CD4-positive, alpha-beta T cell treated with Interleukin-1 beta for 1 hour (primary cell): ENCODE results near the gene ARMH3.

Source experiments
- DNase-seq, 2 donors: peaks; one replicate each; pipeline ENCODE4 v3.0.0-alpha.2; 2020 to 2022

The ARMH3 gene, protein sequence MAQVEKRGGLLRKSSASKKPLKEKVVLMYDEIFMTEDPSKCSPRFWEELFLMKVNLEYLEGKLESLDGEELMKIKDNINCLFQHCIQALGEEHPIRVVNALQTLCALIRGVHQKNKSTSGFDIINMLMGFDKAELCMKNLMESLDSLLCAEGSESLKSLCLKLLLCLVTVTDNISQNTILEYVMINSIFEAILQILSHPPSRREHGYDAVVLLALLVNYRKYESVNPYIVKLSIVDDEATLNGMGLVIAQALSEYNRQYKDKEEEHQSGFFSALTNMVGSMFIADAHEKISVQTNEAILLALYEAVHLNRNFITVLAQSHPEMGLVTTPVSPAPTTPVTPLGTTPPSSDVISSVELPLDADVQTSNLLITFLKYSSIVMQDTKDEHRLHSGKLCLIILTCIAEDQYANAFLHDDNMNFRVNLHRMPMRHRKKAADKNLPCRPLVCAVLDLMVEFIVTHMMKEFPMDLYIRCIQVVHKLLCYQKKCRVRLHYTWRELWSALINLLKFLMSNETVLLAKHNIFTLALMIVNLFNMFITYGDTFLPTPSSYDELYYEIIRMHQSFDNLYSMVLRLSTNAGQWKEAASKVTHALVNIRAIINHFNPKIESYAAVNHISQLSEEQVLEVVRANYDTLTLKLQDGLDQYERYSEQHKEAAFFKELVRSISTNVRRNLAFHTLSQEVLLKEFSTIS

DNA sequence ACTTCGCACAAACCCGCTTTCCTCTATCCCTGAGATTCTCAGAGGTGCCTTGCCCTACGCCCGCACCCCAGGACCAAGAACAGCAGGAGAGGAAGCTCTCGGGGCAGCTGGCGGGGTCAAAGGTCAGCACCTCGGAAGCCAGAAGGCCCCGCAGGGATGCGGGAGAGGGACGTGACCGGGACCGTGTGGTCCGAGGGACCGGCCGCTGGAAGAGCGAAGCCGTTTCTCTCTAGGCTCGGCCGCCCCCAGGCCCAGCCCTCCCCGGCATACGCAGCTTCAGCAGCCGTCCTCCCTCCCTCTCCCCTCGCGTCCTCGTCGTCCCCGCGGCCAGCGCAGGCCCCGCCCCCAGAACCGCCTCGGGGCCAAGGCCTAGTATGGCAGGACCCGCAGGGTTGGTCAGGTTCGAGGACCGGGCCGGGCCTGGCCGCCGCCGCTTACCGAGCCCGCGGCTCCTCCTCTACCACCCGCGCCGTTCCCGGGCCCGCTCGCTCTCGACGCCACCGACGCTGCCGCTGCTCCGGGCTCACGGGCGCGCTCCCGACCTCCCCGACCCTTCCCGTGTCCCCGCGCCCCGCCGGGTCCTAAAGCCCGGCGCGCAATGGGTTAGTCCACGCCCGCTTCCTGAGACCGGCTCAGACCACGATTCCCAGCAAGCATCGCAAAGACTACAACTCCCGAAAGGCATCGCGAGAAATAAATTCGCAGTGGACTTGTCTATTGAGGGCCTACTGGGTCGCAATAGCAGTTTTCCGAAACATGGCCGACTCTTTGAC is at the start of gene ARMH3:
ARMH3 (minus strand) TSS at position 527 of the 773 bp plus-strand sequence. CDS start 16,059 bp downstream, outside the sequence.
- peak; percentile 91 to 93 for DNase-seq

DNA sequence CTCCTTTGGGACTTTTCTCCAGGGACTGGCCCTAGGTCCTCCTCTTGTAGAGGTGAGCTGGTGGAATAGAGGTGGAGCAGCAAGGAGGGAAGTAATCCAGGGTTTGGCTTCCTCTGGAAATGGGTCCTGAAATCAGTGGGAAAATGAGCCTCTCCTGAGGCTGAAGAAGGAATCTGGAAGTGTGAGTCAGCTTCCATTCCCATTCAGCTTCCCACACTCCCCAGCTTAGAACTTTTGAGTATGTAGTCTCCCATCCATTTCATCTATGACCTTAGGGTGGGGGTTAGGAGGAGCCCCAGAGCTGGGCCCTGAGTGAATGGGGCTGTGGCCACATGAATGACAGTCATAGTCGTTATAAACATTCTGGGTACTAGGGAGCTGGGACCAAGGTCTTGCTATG is 46.4 kb upstream of the ARMH3 start:
- DNase-seq: no peak

DNA sequence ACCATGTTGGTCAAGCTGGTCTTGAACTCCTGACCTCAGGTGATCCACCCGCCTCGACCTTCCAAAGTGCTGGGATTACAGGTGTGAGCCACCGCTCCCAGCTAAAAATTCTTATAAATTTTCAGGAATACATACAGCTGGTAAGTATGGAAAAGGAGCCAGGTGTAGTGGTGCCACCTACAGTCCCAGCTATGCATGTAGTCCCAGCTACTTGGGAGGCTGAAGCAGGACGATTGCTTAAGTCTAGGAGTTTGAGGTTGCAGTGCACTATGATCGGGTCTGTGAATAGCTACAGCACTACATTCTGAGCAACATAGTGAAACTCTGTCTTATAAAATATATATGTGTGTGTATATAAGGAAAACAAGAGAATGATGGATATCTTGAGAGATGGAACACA is 45.2 kb upstream of the ARMH3 start:
- DNase-seq: no peak

DNA sequence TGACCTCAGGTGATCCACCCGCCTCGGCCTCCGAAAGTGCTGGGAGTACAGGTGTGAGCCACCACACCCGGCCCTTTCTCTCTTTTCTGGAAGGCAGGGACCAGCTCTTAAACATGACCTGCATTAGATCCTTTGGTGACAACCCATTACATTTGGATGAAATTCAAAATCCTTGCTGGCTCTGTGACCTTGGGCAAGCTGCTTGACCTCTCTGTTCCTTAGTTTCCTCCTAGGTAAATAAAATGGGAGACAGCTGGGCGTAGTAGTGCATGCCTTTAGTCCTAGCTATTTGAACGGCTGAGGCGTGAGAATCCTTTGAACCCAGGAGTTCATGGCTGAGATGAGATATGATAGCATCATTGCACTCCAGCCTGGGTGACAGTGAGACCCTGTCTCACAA is 40.5 kb upstream of the ARMH3 start:
- no peak for DNase-seq

DNA sequence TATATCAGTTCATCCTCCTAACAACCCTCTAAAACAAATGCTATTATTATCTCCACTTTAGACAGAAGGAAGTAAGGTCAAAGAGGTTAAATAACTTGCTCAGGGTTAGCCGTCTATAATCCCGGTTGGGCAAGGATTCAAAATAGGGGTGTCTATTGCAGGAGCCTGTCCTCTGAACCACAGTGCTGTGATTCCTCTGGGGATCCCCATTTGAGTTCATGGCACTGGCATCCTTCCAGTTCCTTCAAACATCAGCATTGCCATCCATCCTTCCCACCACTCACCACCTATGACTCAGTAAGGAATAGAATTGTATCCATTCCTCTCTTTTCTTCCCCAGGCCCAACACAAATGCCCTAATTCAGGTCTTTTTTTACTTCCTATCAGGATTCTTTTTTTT is 34.8 kb upstream of the ARMH3 start:
- no peak for DNase-seq

DNA sequence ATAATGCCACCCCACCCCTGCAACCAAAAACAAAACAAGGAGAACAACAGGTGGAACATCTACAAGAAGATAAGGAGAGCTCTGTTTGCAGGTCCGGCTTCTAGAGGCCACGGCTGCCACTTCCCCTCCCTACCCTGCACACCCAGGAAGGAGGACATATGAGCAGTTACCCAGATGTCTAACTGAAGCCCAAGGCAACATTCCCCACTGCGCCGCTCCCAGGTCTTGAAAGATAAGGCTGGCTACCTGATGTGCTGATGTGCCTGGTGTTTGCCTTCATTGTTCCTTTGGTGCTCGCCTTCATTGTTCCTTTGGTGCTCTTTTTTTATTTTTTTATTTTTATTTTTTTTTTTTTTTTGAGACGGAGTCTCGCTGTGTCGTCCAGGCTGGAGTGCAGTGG is 30.2 kb upstream of the ARMH3 start:
- DNase-seq: no peak

DNA sequence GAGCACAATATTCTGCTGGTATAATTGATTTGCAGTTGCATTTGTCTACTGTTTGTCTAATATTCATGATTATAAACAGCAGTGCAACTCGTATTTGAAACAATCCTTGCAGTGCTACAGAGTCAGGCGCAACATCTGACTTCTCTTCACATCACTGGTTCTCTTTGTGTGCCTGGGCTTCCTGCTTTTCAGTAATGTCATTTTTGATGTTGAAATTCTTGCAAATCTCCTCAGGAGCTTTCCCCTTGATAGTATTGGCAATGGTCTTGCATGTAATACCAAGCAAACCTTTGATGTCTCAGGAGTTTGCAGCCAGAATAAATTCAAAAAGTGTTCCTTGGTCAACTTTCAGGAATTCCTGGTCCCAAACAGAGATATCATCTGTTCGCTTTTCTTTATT is 29.4 kb upstream of the ARMH3 start:
- no peak for DNase-seq

DNA sequence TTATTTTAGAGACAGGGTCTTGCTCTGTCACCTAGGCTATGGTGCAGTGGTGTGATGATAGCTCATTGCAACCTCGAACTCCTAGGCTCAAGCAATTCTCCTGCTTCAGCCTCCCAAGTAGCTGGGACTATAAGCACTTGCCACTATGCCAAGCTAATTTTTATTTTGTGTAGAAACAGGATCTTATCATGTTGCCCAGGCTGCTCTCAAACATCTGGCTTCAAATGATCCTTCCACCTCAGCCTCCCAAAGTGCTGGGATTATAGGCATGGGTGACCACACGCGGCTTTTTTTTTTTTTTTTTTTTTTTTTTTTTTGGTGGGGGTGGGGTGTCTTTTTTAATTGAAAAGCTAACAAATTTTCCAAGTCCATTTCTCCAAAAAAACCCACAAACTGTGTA is 27.6 kb upstream of the ARMH3 start:
- no peak for DNase-seq

DNA sequence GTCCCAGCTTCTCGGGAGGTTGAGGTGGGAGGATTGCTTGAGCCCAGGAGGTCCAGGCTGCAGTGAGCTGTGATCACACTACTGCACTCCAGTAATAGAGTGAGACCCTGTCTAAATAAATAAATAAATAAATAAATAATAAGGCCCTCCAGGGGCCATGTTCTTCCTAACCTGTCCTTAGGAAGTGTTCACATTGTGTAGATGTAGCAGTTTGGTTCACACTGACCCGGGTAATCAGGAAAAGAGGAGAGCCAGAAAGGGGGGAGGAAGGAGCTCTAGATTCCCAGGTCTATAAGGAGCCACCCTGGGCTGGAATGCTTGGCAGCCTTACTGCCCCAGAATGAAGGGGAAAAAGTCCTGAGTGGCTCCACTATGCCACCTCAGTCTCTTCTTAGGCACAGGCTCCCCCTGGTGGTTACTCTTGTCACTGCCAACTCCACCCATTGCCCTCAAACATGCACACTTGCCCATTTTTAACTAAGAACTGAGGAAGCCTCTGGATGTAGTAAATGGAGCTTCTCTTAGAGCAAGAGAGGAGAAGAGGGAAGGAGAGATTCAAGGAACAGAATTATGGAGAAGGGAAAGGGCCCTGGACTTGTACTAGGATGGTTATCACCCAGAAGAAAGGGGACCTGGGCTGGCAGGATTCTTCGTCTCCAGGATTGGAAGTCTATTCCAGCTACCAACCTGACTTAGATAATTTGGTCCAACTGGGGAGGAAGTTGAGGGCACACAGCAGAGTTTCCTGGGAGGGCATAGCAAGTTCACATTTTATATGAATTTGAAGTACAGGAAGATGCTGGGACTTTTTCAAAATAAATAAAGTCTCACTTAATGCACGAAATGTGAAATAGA is 16.9 kb upstream of the ARMH3 start:
- peak; percentile 75 to 82 for DNase-seq

DNA sequence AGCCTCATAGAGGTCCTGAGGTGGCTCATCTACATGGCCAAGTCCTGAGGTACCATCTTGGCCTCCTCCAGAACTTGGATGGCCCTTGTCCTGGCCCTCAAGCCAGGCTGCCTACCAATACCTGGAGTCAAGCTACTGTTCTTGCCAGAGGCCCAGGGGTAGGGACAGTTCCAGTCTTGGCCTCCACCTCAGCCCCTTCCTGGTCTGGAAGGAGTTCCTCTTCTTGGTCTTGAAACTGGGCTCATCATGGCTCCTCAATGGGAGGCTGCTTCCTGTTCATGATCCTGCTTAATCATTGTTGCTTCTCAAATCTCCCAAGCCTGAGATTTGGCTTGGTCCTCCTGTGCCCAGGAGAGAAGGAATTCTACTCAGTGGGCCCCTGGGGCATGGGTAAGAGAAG is 13.1 kb upstream of the ARMH3 start:
- peak in 1 of 2 donors; percentile 7 for DNase-seq

DNA sequence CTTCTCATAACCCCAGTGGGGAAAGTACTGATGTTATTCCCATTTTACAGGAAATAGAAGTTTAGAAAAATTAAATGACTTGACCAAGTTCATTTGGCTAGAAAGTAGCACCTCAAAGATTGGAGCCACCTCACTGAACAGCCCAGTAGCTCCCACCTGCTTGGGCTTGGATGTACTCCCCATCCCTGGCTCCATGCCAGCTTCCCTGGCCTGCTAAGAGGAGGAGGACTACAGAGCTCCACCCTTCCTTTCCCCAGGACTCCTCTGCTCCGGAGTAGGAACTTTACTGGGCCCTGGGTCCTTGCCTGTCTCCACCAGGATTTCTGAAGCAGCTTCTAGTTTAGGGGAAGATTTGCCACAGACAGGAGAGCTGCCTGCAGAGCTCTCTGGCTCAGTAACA is 12.2 kb upstream of the ARMH3 start:
- no peak for DNase-seq

DNA sequence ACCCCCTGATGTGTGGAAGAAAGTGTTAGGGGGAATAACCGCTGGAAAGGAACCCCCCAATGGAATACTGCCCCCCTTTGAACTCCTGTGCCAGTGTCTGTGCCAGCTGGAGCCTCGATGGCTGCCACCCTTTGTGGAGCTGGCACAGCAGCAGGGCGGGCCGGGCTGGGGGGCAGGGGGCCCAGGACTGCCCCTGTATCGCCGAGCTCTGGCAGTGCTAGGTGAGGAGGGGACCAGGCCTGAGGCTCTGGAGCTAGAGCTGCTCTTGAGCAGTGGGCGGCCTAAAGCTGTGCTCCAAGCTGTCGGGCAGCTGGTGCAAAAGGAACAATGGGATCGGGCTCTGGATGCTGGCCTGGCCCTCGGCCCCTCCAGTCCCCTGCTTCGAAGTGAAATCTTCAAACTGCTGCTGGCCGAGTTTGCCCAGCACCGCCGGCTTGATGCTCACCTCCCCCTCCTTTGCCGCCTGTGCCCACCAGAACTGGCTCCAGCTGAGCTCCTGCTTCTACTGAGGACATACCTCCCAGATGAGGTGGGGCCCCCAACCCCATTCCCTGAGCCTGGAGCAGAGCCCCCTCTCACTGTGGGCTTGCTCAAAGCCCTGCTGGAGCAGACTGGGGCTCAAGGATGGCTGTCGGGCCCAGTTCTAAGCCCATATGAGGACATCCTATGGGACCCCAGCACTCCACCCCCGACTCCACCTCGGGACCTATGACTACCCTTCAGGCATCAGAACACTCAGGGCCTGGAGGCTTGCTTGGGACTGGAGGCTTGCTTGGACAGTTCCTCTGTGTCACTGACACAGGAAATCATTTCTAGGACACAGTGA is 11.3 kb upstream of the ARMH3 start:
- no peak for DNase-seq

DNA sequence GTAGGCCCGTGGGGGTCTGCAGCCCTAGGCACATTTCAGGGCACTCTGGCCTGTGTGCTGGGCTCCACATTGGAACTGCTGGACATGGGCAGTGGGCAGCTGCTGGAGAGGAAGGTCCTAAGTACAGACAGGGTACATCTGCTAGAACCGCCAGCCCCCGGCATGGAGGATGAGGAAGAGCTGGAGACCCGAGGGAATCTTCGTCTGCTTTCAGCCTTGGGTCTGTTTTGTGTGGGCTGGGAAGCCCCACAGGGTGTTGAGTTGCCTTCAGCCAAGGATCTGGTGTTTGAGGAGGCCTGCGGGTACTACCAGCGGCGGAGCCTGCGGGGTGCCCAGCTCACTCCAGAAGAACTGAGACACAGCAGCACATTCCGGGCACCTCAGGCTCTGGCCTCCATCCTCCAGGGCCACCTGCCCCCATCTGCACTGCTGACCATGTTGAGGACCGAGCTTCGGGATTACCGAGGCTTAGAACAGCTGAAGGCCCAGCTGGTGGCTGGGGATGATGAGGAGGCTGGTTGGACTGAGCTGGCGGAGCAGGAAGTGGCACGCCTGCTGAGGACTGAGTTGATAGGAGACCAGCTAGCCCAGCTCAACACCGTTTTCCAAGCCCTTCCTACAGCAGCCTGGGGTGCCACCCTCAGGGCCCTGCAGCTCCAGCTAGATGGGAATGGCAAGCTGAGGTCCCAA is 10.6 kb upstream of the ARMH3 start:
- DNase-seq: no peak

DNA sequence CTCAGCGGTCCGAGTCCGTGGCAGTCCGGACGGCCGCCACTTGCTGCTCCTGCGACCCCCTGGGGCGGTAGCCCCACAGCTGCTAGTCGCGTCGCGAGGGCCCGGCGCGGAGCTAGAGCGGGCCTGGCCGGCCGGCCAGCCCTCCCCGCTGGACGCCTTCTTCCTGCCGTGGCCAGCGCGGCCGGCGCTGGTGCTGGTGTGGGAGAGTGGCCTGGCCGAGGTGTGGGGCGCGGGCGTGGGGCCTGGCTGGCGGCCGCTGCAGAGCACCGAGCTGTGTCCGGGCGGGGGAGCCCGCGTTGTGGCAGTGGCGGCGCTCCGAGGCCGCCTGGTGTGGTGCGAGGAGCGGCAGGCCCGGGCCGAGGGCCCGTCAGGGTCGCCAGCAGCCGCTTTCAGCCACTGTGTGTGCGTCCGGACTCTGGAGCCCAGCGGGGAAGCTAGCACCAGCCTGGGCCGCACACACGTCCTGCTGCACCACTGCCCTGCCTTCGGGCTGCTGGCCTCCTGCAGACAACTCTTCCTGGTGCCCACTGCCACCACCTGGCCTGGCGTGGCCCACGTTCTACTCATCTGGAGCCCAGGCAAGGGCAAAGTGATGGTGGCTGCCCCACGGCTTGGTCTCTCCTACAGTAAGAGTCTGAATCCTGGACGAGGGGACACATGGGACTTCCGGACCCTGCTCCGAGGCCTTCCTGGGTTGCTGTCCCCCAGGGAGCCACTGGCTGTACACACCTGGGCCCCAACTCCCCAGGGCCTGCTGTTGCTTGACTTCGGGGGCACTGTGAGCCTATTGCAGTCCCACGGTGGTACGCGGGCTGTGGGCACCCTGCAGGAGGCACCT is 9.8 kb upstream of the ARMH3 start:
- DNase-seq: peak in 1 of 2 donors; percentile 16

DNA sequence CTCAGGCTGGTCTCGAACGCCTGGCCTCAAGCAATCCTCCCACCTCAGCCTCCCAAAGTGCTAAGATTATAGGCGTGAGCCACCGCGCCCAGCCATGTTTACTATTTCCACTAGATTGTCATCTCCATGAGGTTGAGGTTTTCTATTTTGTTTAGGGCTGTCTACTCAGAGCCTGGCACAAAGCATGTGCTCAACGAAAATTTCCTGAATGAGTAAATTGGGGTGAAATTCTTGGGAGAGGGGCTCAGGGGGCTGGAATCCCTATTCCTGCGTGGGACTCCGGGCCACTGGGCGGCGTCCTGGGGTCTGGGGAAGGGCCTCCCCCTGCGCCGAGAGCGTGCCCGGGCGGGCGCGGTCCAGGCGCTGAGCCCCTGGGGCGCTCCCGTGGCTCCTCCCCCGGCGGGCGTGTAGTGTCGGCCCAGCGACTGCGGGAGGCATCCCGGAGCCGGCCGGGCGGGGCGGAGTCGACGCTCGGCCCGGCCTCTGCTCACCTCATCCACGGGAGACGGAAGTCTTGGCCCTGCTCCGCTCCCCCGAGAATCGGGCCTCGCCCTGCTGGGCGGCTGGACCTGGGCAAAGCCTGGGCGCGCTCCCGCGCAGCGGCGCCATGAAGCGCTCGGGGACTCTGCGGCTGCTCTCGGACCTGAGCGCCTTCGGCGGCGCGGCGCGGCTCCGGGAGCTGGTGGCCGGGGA is 9.0 kb upstream of the ARMH3 start, which contains the start of gene HPS6:
HPS6 (plus strand) TSS at position 482 of the 693 bp plus-strand sequence; CDS start at position 608, 126 bp downstream.
- DNase-seq: peak; percentile 88 to 89

DNA sequence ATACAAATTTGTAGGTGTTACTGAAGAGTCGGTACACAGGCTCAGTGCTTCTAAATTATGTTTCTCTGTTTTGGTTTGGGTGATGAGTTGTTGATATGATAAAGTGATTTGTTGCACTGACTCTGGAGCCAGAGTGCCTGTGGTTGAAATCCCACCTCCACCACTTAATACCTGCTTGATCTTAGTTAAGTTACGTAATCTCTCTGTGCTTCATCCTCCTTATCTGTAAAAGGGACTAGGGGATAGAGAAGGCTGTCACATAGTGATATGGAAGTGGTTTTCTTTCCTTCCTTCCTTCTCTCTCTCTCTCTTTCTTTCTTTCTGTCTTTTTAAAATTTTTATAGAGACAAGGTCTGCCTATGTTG is 8.5 kb upstream of the ARMH3 start:
- DNase-seq: no peak

DNA sequence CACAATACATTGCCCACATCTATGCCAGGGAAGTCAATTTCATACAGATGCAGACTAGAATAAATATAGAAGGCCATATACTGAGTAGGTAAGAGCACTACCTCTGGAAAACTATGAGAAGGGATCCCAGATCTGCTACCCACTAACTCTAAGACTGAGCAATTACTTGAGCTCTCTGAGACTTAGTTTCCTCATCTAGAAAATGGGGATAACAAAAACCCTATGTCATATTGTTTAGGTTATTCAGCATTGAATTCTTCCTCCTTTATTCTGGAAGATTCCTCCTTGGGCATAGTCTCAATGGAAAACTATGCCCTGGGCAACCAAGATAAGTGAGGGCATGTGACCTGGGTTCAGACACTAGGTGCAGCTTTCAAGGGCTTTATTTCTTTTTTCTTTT is 4.0 kb upstream of the ARMH3 start:
- DNase-seq: no peak

DNA sequence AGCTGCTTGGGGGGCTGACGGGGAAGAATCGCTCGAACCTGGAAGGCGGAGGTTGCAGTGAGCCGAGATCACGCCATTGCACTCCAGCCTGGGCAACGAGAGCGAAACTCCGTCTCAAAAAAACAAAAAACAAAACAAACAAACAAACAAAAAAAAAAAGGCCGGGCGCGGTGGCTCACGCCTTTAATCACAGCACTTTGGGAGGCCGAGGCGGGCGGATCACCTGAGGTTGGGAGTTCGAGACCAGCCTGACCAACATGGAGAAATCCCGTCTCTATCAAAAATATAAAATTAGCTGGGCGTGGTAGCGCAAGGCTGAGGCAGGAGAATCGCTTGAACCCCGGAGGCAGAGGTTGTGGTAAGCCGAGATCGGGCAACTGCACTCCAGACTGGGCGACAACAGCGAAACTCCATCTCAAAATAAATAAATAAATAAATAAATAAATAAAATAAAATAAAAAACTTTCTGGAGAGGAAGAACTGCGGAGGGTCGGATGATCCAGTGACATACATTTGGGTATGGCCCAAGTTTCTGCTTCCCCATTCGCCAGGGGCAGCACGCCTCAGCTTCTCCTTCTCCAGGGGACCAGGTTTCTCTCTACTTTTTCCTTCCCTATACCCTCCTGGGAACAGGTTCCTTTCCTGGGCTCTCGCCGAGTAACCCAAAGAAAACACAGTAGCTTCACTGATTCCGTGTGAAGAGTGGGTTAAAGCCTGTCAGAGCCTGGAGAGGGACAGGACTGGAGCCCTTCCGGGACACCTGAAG is 909 bp downstream of the ARMH3 start:
- peak in 1 of 2 donors; percentile 6 for DNase-seq

DNA sequence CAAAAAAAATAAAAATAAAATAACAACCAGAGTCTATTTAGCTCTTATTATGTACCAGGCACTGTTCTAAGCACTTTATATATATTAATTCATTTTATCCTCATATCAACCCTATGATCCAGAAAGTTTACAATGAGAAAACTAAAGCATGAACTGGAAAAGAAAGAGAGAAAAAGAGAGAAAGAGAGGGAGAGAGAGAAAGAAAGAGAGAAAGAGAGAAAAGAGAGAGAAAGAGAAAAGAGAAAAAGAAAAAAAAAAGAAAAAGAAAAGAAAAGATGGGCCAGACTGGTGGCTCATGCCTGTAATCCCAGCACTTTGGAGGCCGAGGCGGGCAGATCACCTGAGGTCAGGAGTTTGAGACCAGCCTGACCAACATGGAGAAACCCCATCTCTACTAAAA is 9.9 kb downstream of the ARMH3 start:
- DNase-seq: no peak
